ENCODE results near the gene APOC3. TPM values are rescaled to one million over a fixed set of nuclear protein-coding genes. Genes with fewer than 3 reads are reported as not detected.
"Not testable (repeated sequence)": the region's sequence is repeated elsewhere in the genome, so short reads cannot be mapped to it uniquely, and the experiment has no call there.

APOC3 gene
- polyA plus RNA-seq, 3 donors = 2.8 to 14.7 (median 6.1) TPM

GRCh38 chr11:116827461-116827860, 2.2 kb upstream of the APOC3 start:
- no peak for DNase-seq

GRCh38 chr11:116828632-116829524, 829 bp upstream of the APOC3 start:
- no peak for DNase-seq

GRCh38 chr11:116830184-116830912, 641 bp downstream of the APOC3 start:
- no peak for DNase-seq

- DNase-seq = no peak
Observed at GRCh38 chr11:116831790-116832349, 2.2 kb downstream of the APOC3 start.

- no peak for DNase-seq
Observed at GRCh38 chr11:116832350-116833290, 2.9 kb downstream of the APOC3 start.

GRCh38 chr11:116833491-116833815, 3.7 kb downstream of the APOC3 start:
- no peak for DNase-seq

- no peak for DNase-seq
Observed at GRCh38 chr11:116833816-116834534, 4.3 kb downstream of the APOC3 start.

- DNase-seq = not testable (repeated sequence)
Observed at GRCh38 chr11:116834535-116835041, 4.9 kb downstream of the APOC3 start.

- no peak for DNase-seq
Observed at GRCh38 chr11:116835042-116835772, 5.5 kb downstream of the APOC3 start.

GRCh38 chr11:116835791-116836631, 6.3 kb downstream of the APOC3 start:
- peak; percentile 93 for DNase-seq

GRCh38 chr11:116836632-116836991, 6.9 kb downstream of the APOC3 start:
- DNase-seq = no peak

- peak; percentile 33 for DNase-seq
Observed at GRCh38 chr11:116837231-116838091, 7.8 kb downstream of the APOC3 start, which contains the start of gene APOA1. TSS of gene APOA1 (minus strand) at chr11:116837622. CDS start at chr11:116837387, 235 bp downstream.

GRCh38 chr11:116838321-116839084, 8.8 kb downstream of the APOC3 start:
- no peak for DNase-seq

GRCh38 chr11:116840224-116840745, 10.6 kb downstream of the APOC3 start:
- DNase-seq = no peak

GRCh38 chr11:116840746-116841296, 11.1 kb downstream of the APOC3 start:
- DNase-seq = no peak

- no peak for DNase-seq
Observed at GRCh38 chr11:116842117-116842516, 12.4 kb downstream of the APOC3 start.

GRCh38 chr11:116842909-116843308, 13.2 kb downstream of the APOC3 start:
- DNase-seq = no peak

All from renal pelvis (tissue), 4 donors.